ENCODE data around the gene MEF2C.

GRCh38 chr5:88729829-88730182 lies 153.2 kb downstream of the MEF2C start:
- TF ChIP-seq CTCF (IDR thresholded peaks at IDR 0.05) (no peak), POLR2A (IDR thresholded peaks at IDR 0.05) (no peak)
